NCI-H1417 (cell line): ENCODE results near the gene ZNF322.
"Not testable (repeated sequence)": the region's sequence is repeated elsewhere in the genome, so short reads cannot be mapped to it uniquely, and the experiment has no call there.

Experiments
- DNase-seq, 3 experiments: peaks; one replicate each; lab custom pipeline; 2025; lab: John Stamatoyannopoulos, UW

The ZNF322 gene

DNA sequence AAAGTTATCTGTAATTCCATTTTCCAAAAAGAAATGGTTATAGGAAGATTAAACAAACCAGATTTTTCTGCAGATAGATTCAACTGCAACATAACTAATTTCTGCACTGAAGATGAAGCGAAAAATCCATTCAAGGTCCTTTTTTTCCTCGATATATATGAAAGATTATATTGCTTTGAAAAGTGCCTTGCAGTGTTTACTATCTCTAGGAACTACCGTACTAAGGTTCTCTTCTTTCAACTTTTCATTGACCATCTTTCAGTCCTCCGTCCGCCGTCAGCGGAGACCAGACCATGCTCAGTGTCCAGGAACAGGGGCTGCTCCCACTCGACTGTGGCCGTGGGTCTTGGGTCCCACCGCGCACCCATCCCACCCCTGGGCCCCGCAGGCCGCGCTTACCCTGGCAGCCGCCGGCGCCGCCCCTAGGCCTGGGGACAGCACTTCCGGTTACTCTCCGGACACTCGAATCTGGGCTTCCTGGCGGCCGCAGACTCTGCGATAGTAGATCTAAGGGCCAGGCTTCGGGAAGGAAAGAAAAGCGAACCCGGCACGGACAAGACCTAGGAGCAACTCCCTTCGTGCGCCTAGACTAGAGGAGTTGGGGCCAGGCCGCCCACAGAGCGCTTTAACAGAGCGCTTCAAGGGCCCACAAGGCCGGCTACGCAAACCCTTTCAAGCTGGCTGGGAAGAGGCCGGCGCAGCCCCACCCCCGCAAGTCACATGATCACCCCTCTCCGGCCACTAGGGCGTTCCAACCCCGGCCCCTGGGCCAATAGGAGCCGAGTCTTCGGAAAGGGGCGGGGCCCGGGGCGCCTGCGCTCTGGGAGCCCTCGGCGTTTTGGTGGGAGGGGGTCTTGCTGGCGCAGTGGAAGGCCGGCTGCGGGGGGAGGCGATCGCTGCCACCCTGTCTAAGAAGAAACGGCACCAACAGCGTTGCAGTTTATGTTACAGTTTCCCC is at the start of gene ZNF322:
Gene ZNF322, minus strand, starts transcription at position 705 of the 958 bp plus-strand sequence. CDS start 21,193 bp downstream, outside the sequence.
- peak; percentile 94 to 97 (median 94) for DNase-seq

GRCh38 chr6:26705780-26706179 is 46.2 kb upstream of the ZNF322 start:
- DNase-seq: not testable (repeated sequence)

DNA sequence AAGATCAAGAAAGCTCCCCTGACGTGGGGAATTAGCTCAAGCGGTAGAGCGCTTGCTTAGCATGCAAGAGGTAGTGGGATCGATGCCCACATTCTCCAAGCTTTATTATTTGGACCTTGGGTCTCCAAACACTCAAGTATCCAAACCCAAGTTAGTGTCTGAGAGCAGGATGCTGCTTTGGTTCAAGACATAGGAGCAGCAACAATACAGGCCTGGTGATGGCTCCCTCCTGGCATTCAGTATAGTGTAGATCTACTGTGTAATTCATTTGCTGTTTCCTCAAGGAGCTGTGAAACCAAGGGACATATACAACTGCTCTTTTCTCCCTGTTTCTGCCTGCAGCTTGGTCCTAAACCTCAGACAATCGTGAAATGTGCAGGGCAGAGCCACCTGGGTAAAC is 45.8 kb upstream of the ZNF322 start:
- DNase-seq: not testable (repeated sequence)

- not testable (repeated sequence) for DNase-seq
Measured at GRCh38 chr6:26701023-26701747, 41.6 kb upstream of the ZNF322 start.

- DNase-seq: not testable (repeated sequence)
Measured at GRCh38 chr6:26697496-26697895, 38.0 kb upstream of the ZNF322 start.

- DNase-seq: not testable (repeated sequence)
Measured at GRCh38 chr6:26689324-26689947, 29.9 kb upstream of the ZNF322 start.

- not testable (repeated sequence) for DNase-seq
Measured at GRCh38 chr6:26682435-26683042, 23.0 kb upstream of the ZNF322 start.

GRCh38 chr6:26673287-26673686 is 13.7 kb upstream of the ZNF322 start:
- DNase-seq: not testable (repeated sequence)

GRCh38 chr6:26670558-26670957 is 11.0 kb upstream of the ZNF322 start:
- not testable (repeated sequence) for DNase-seq

DNA sequence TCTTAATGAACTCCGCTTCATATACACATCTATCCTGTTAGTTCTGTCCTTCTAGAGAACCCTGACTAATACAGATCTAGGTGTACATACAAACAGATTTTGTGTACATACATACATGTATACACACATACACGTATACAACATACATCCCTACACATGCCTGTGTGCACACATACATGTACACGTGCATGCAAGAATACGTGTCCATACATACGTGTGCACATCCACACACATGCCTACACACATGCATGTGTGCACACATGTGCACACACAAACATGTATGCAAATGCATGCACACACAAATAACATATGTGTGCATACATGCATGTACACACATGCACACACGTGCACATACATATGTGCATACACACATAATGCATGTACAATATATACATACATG is 10.5 kb upstream of the ZNF322 start:
- not testable (repeated sequence) for DNase-seq

DNA sequence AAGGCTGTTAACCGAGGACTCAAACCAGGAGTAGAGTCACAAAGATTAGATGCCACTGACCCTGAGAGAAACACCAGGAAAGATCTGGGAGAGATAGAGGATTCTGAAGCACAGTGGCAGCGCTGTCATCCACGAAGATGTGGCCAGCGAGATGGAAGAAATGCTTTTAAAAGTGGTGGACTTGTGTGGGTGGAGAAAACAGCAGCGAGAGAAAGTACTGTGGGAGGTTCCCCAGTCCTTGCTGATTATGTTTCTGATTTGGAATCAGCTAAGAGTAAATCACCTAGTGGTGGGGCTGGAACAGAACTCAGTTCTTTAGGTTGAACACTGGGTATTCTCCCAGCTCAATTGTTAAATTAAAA is 435 bp upstream of the ZNF322 start:
- DNase-seq: peak in 1 of 3 experiments; percentile 30

DNA sequence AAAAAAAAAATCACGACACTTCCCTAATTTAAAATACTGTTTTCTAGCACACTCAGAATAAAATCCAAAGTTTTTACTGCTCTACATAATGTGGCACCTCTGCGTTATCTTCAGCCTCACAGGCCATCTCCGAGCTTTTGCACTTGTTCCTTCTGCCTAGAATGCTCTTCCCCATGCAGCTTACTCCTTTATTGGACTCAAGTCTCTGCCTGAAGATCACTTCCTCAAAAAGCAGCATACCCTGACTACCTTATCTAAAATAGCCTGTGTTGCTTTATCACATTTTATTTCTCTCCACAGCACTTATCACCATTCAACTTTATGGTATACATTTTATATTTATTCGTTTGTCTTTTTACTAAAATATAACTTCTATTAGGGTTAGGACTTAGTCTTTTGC is 2.3 kb downstream of the ZNF322 start:
- DNase-seq: no peak

GRCh38 chr6:26653007-26653406 is 6.5 kb downstream of the ZNF322 start:
- DNase-seq: no peak

DNA sequence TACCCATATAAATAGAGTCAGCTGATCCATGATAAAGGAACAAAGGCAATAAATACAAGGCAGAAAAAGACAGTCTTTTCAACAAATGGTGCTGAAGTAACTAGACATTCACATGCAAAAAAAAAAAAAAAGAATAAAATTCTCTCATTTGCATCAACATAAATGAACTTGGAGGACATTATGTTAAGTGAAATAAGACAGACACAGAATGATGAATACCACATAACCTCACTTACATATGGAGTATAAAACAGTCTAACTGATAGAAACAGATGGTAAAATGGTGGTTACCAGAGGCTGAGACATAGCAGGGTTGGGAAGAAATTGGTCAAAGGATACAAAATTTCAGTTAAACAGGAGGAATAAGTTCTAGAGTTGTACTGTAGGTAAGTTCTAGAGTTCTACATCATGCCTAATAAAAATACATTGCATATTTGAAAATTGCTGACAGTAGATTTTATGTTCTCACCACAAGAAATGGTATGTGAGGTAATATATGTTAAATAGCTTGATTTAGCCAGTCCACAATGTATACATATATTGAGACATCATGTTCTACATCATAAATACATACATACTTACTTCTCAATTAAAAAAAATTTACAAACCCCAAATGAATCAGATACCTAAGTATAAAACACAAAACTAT is 8.3 kb downstream of the ZNF322 start:
- no peak for DNase-seq

GRCh38 chr6:26646074-26646473 is 13.5 kb downstream of the ZNF322 start:
- DNase-seq: no peak

- DNase-seq: no peak
Measured at GRCh38 chr6:26640806-26641205, 18.7 kb downstream of the ZNF322 start.

- no peak for DNase-seq
Measured at GRCh38 chr6:26629359-26629758, 30.2 kb downstream of the ZNF322 start.

GRCh38 chr6:26627843-26628242 is 31.7 kb downstream of the ZNF322 start:
- DNase-seq: no peak

GRCh38 chr6:26624557-26624956 is 35.0 kb downstream of the ZNF322 start:
- DNase-seq: no peak

DNA sequence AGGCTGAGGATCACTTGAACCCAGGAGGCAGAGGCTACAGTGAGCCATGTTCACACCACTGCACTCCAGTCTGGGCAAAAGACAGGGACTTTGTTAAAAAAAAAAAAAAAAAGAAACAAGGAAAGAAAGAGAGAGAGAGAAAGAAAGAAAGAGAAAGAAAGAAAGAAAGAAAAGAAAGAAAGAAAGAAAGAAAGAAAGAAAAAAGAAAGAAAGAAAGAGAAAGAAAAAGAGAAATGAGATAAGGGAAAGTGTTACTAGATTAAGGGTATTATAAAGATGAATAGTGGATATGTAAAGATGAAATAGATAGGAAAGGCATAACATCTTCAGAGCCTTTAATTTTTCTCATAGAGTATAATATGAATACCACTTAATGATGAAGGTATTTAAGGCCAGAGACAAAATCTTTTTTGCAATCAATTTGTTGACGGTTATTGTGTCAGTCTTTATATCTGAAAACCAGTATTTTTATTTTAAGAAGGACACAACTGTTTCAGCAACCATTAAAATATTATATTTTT is 36.1 kb downstream of the ZNF322 start:
- DNase-seq: no peak
